ENCODE results near the gene SLCO2A1.
"Not testable (repeated sequence)": the region's sequence is repeated elsewhere in the genome, so short reads cannot be mapped to it uniquely, and the experiment has no call there.

DNA sequence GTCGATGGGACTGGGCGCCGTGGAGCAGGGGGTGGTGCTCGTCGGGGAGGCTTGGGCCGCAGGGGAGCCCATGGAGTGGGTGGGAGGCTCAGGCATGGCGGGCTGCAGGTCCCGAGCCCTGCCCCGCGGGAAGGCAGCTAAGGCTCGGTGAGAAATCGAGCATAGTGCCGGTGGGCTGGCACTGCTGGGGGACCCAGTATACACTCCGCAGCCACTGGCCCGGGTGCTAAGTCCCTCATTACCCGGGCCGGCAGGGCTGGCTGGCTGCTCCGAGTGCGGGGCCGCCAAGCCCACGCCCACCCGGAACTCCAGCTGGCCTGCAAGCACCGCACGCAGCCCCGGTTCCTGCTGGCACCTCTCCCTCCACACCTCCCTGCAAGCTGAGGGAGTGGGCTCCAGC, 40.6 kb upstream of the SLCO2A1 start:
- not testable (repeated sequence) for TF ChIP-seq CTCF, ZNF48, ZBTB8A, ZNF223, PATZ1 (tag by site-specific recombination; IDR thresholded peaks at IDR 0.05)
